Type B pancreatic cell (in vitro differentiated cells): ENCODE results near the gene SLC39A8. TPM values are rescaled to one million over a fixed set of nuclear protein-coding genes. Genes with fewer than 3 reads are reported as not detected.

Experiments used
- DNase-seq: peaks from one replicate; pipeline ENCODE4 v3.0.0; 2021; ENCODE audit warnings: mixed read lengths; ENCODE audit not compliant: unreplicated experiment; ENCODE audit errors: extremely low spot score
- H3K27ac Mint-ChIP-seq: 2 replicates; pipeline ENCODE4 v1.8.0; 2021; ENCODE audit warnings: mild to moderate bottlenecking, mixed read lengths
- H3K27me3 Mint-ChIP-seq: 2 replicates; pipeline ENCODE4 v1.8.0; 2021; ENCODE audit warnings: mixed read lengths
- H3K36me3 Mint-ChIP-seq: 2 replicates; pipeline ENCODE4 v1.8.0; 2021; ENCODE audit warnings: mixed read lengths
- H3K4me1 Mint-ChIP-seq: one replicate; pipeline ENCODE4 v1.8.0; 2021; ENCODE audit warnings: mixed read lengths; ENCODE audit not compliant: unreplicated experiment
- H3K4me3 Mint-ChIP-seq: 2 replicates; pipeline ENCODE4 v1.8.0; 2021; ENCODE audit warnings: mild to moderate bottlenecking, mixed read lengths
- H3K9me3 Mint-ChIP-seq: 2 replicates; pipeline ENCODE4 v1.8.0; 2021; ENCODE audit warnings: mixed read lengths
- long read RNA-seq: library from polyadenylated mRNA; unstranded; transcript quantifications from one replicate; pipeline ENCODE4 v2.0.0, GENCODE V29; 2020
- total RNA-seq: library from RNA; stranded (reverse); gene quantifications from 2 replicates; pipeline ENCODE4 v1.2.1, GENCODE V29; 2021; ENCODE audit warnings: low replicate concordance
- TF ChIP-seq, protein P1 (sequence below): fragments of 200-600 bp; sonication (generic); conservative IDR thresholded peaks from 2 replicates; pipeline ENCODE4 v1.5.0; 2021; ENCODE audit warnings: antibody characterized with exemption, mild to moderate bottlenecking

SLC39A8 gene
- total RNA-seq = 8.3 and 15.3 TPM in 2 replicates
- long read RNA-seq, transcript SLC39A8-202 (8 exons, 3,238 nt) = major isoform, 20 of 29 reads
- long read RNA-seq, partial matches to known transcripts = 5 of 29 reads
- long read RNA-seq, other reads (novel, unspliced or antisense) = 4 of 29 reads

DNA sequence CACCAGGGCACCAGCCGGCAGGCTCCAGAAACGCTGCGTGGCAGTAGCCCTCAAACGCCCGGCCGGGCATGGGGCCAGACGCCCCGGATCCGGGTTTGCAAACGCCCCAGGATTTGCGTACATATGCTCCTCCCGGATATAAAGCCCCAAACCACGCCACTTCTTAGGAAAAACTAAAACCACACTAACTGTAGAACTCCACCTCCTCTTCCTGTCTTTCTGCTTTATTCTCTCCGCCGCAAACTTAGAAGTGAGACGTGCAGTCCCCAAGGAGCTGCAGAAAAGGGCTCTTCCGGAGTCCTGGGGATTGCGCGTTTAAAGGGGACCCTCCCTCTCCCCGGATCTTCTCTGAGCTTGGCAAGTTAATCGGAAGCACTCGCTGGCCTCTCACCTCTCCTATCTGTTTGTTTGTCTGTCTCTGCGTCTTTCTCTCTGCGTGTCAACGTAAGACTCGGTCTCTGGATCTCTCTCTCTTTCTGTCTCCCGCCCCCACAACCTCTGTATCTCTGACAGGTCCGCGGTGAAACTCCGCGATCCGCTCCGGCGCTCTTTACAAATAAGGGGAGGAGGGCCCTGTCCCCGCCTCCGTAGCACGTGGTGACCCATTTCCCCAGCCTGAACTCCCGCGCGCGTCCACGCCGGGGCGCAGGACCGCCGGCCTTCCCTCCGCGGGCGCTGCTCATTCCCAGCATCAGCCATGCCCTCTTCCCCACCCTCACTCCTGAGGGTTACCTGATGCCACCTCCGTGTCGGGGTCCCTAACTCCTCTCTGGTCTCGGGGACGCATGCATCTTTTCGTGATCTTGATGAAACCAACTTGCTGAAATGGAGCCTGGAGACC lies at the start of gene SLC39A8:
Gene SLC39A8, minus strand, starts transcription at position 529 of the 841 bp plus-strand sequence. CDS start 820 bp downstream, outside the sequence.
- H3K4me1 Mint-ChIP-seq = peaks cover 25% of the 10 kb centered on the region
- TF ChIP-seq, protein P1, sequence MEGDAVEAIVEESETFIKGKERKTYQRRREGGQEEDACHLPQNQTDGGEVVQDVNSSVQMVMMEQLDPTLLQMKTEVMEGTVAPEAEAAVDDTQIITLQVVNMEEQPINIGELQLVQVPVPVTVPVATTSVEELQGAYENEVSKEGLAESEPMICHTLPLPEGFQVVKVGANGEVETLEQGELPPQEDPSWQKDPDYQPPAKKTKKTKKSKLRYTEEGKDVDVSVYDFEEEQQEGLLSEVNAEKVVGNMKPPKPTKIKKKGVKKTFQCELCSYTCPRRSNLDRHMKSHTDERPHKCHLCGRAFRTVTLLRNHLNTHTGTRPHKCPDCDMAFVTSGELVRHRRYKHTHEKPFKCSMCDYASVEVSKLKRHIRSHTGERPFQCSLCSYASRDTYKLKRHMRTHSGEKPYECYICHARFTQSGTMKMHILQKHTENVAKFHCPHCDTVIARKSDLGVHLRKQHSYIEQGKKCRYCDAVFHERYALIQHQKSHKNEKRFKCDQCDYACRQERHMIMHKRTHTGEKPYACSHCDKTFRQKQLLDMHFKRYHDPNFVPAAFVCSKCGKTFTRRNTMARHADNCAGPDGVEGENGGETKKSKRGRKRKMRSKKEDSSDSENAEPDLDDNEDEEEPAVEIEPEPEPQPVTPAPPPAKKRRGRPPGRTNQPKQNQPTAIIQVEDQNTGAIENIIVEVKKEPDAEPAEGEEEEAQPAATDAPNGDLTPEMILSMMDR = peak; percentile 82
- peak within 1 kb of the TSS; percentile 89 for H3K27ac Mint-ChIP-seq
- peak; percentile 88 for DNase-seq
- H3K36me3 Mint-ChIP-seq = no peaks in the 10 kb centered on the region
- peak within 1 kb of the TSS; percentile 98 for H3K4me3 Mint-ChIP-seq
- H3K27me3 Mint-ChIP-seq = peaks cover 7% of the 10 kb centered on the region
- H3K9me3 Mint-ChIP-seq = no peaks in the 10 kb centered on the region

DNA sequence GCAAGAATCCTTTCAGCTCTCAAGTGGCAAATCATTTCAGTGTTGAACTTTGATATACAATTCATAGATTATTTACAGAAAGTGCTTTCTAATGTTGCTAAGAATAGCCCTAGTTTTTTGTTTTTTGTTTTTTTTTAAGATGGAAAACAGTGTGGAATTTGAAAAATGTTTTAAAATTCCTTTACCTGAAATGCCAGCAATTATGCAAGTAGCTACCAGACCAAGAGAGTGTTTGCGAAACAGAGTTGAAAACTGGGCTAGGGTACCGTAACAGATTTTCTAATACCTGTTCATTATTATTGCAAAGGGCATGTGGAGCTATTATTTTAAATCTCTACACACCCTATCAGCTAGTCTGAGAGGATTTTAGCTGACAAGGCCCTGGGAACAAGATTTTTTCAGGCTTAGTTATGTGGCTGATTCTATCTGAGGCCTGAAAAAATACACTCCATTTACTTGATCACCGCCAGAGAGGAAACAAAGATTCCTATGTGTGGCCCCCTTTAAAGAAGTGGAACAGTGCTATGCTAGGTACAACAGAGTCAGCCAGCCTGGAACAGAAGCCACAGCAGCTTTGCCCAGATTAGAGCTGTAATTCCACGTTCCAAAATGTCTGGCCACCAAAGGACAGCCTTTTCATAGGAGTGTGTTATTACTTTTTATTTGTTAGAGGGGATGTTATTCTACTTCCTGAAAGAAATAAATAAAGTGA lies 46.9 kb upstream of the SLC39A8 start:
- no peak overlapping the region for H3K4me3 Mint-ChIP-seq
- H3K27me3 Mint-ChIP-seq = no peaks in the 10 kb centered on the region
- H3K27ac Mint-ChIP-seq = no peak overlapping the region
- TF ChIP-seq, protein P1 = no peak
- H3K4me1 Mint-ChIP-seq = peaks cover 5% of the 10 kb centered on the region
- no peaks in the 10 kb centered on the region for H3K9me3 Mint-ChIP-seq
- no peak for DNase-seq
- H3K36me3 Mint-ChIP-seq = no peaks in the 10 kb centered on the region

DNA sequence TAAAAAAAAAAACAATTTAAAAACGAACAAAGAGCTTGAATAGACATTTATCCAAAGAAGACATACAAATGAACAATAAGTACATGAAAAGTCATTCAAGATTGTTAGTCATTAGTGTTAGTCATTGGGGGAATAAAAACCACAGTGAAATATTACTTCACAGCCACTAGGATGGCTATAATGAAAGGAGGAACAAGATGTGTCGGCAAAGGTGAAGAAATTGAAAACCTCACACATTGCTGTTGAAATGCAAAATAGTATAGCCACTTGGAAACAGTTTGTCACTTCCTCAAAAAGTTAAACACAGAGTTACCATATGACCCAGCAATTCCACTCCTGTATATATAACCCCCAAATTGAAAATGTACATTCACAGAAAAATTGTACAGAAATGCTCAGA lies 45.2 kb upstream of the SLC39A8 start:
- no peak for DNase-seq
- H3K27me3 Mint-ChIP-seq = no peaks in the 10 kb centered on the region
- TF ChIP-seq, protein P1 = no peak
- no peaks in the 10 kb centered on the region for H3K9me3 Mint-ChIP-seq
- H3K36me3 Mint-ChIP-seq = no peaks in the 10 kb centered on the region
- H3K4me3 Mint-ChIP-seq = no peak overlapping the region
- H3K27ac Mint-ChIP-seq = no peak overlapping the region
- H3K4me1 Mint-ChIP-seq = peaks cover 5% of the 10 kb centered on the region

DNA sequence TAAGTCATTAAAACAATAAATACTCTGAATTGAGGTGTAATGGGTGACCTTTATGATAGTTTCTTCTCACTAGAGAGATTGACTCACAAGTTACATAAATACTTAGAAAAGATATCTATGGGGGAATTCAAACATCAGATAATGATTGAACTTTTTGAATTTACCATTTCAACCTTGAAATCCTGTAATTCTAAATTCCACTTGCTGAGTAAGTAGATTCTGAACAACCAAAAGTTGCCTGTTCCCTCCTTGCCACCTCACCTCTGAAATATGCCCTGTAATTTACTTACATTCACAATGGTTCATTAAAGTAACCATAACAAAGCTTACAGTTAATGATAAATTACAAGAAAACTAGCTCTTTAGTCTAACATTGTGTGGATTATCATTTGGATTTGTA lies 43.3 kb upstream of the SLC39A8 start:
- Mint-ChIP-seq H3K27me3 (no peaks in the 10 kb centered on the region), H3K4me3 (no peak overlapping the region), H3K4me1 (peaks cover 5% of the 10 kb centered on the region), H3K27ac (no peak overlapping the region), H3K36me3 (no peaks in the 10 kb centered on the region), H3K9me3 (no peaks in the 10 kb centered on the region)
- TF ChIP-seq, protein P1 = no peak
- DNase-seq = no peak

DNA sequence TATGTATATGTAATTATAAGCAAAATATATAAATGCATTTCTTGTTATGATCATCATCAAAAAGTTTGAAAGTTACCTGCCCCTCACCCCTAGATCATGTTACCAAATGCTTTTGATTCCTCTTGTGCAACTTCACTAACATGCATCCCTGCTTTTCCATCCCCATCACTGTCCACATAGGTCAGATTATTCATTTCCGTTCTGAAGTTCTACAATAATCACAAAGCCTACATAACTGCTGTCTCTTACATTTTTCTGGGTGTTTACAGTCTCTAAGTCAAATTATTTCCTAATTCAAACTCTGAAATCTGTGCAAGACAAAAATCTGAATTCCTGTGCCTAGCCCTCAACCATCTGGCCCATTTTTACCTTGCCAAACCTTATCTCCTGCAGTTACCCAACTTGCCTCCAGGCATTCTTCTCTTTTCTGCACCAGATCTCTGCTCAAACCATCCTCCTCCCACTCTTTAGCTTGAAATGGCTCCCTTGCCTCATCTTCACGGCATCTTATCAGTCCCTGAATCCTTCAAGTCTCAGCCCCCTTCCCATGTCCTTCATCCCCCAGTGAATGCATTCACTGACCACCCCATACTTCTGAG lies 42.4 kb upstream of the SLC39A8 start:
- H3K27ac Mint-ChIP-seq = no peak overlapping the region
- peaks cover 4% of the 10 kb centered on the region for H3K9me3 Mint-ChIP-seq
- TF ChIP-seq, protein P1 = no peak
- H3K4me1 Mint-ChIP-seq = peaks cover 5% of the 10 kb centered on the region
- no peaks in the 10 kb centered on the region for H3K36me3 Mint-ChIP-seq
- H3K27me3 Mint-ChIP-seq = peaks cover 3% of the 10 kb centered on the region
- no peak overlapping the region for H3K4me3 Mint-ChIP-seq
- DNase-seq = no peak
